GM23338 (cell line): ENCODE data around the gene CTNNA2. TPM values are rescaled to one million over a fixed set of nuclear protein-coding genes. Genes with fewer than 3 reads are reported as not detected.

Experiments used
- ATAC-seq: fragments of 200-7000 bp; cut with Tn5 transposase; 3 replicates; pipeline ENCODE4 v1.9.1; 2020
- DNase-seq: peaks from one replicate; pipeline ENCODE4 v3.0.0-alpha.2; 2015; ENCODE audit warnings: low spot score
- H2AFZ ChIP-seq: fragments of 200-600 bp; sonication (generic); 2 replicates; pipeline ENCODE4 v1.8.0; 2016; ENCODE audit warnings: antibody characterized with exemption, mild to moderate bottlenecking, moderate library complexity
- H3F3A ChIP-seq: fragments of 200-600 bp; sonication (generic); replicated peaks from 2 replicates; pipeline ENCODE4 v1.8.0; 2017; ENCODE audit warnings: antibody characterized with exemption, mixed run types, low read depth
- H3K27ac ChIP-seq: fragments of 200-600 bp; sonication (generic); 2 replicates; pipeline ENCODE4 v1.6.1; 2016; ENCODE audit warnings: low read depth
- H3K27me3 ChIP-seq: fragments of 200-600 bp; sonication (generic); 2 replicates; pipeline ENCODE4 v1.8.0; 2016; ENCODE audit warnings: mild to moderate bottlenecking, mixed run types, moderate library complexity; ENCODE audit not compliant: insufficient read depth
- H3K36me3 ChIP-seq: fragments of 200-600 bp; sonication (generic); 2 replicates; pipeline ENCODE4 v1.8.0; 2016; ENCODE audit warnings: mild to moderate bottlenecking; ENCODE audit not compliant: insufficient read depth
- H3K4me1 ChIP-seq: fragments of 200-600 bp; sonication (generic); 2 replicates; pipeline ENCODE4 v1.8.0; 2016; ENCODE audit warnings: mild to moderate bottlenecking, moderate library complexity; ENCODE audit not compliant: insufficient read depth
- H3K4me2 ChIP-seq: fragments of 200-600 bp; sonication (generic); 2 replicates; pipeline ENCODE4 v1.7.1; 2017; ENCODE audit warnings: mixed run types
- H3K4me3 ChIP-seq: fragments of 200-600 bp; sonication (generic); 2 replicates; pipeline ENCODE4 v1.6.1; 2016; ENCODE audit warnings: mixed run types
- H3K79me2 ChIP-seq: fragments of 200-600 bp; sonication (generic); replicated peaks from 2 replicates; pipeline ENCODE4 v1.8.0; 2017; ENCODE audit warnings: mild to moderate bottlenecking; ENCODE audit not compliant: insufficient read depth
- H3K9me2 ChIP-seq: fragments of 200-600 bp; sonication (generic); 2 replicates; pipeline ENCODE4 v1.8.0; 2017; ENCODE audit not compliant: insufficient read depth
- H4K20me1 ChIP-seq: fragments of 200-600 bp; sonication (generic); replicated peaks from 2 replicates; pipeline ENCODE4 v1.8.0; 2017; ENCODE audit warnings: mild to moderate bottlenecking; ENCODE audit not compliant: insufficient read depth
- H3K27ac Mint-ChIP-seq: 2 replicates; pipeline ENCODE4 v1.8.0; 2020; ENCODE audit warnings: inconsistent platforms, mild to moderate bottlenecking, moderate library complexity, mixed read lengths
- H3K27me3 Mint-ChIP-seq: 3 replicates; pipeline ENCODE4 v1.8.0; 2022; ENCODE audit warnings: low read depth, mild to moderate bottlenecking, moderate library complexity, mixed read lengths, inconsistent platforms; ENCODE audit not compliant: insufficient read depth, poor library complexity
- H3K36me3 Mint-ChIP-seq: 3 replicates; pipeline ENCODE4 v1.8.0; 2021; ENCODE audit warnings: low read depth, mild to moderate bottlenecking, inconsistent platforms, moderate library complexity, mixed read lengths
- H3K4me1 Mint-ChIP-seq: 3 replicates; pipeline ENCODE4 v1.8.0; 2020; ENCODE audit warnings: mild to moderate bottlenecking, inconsistent platforms, mixed read lengths
- H3K4me3 Mint-ChIP-seq: 3 replicates; pipeline ENCODE4 v1.8.0; 2021; ENCODE audit warnings: moderate library complexity, mild to moderate bottlenecking, inconsistent platforms, mixed read lengths
- H3K9me3 Mint-ChIP-seq: 3 replicates; pipeline ENCODE4 v1.8.0; 2020; ENCODE audit warnings: moderate library complexity, mild to moderate bottlenecking, inconsistent platforms, mixed read lengths
- CREB1 ChIP-seq: fragments of 250-450 bp; sonication (Bioruptor Pico); IDR thresholded peaks from 2 replicates; pipeline ENCODE4 v1.5.0; 2020; ENCODE audit warnings: low read depth, mild to moderate bottlenecking, moderate library complexity
- JUNB ChIP-seq: IDR thresholded peaks from one replicate; pipeline ENCODE4 v1.6.1; 2016; ENCODE audit warnings: antibody characterized with exemption; ENCODE audit not compliant: unreplicated experiment
- NANOG ChIP-seq: IDR thresholded peaks from 2 replicates; pipeline ENCODE4 v1.6.1; 2016; ENCODE audit warnings: antibody characterized with exemption, borderline replicate concordance
- STAT1 ChIP-seq: IDR thresholded peaks from one replicate; pipeline ENCODE4 v1.6.1; 2016; ENCODE audit warnings: antibody characterized with exemption; ENCODE audit not compliant: unreplicated experiment
- ZNF114 ChIP-seq: fragments of 250-450 bp; sonication (Bioruptor Pico); IDR thresholded peaks from 2 replicates; pipeline ENCODE4 v1.5.0; 2020; ENCODE audit warnings: mild to moderate bottlenecking, moderate library complexity
- ZNF462 ChIP-seq: fragments of 250-450 bp; sonication (Bioruptor Pico); IDR thresholded peaks from 2 replicates; pipeline ENCODE4 v1.5.0; 2020; ENCODE audit warnings: mild to moderate bottlenecking, moderate library complexity
- polyA plus RNA-seq: library from polyadenylated mRNA; unstranded; fragments of >200 nt; fragmentation: Nextera tagmentation; extraction: Ambion mirVana; gene quantifications from 2 replicates; pipeline ENCODE4 v1.2.1, GENCODE V29; 2016
- total RNA-seq: library from RNA; depleted of rRNA; stranded (reverse); fragments of >200 nt; shearing (Covaris generic); gene quantifications from 2 replicates; pipeline ENCODE4 v1.2.3, GENCODE V29; 2014

The CTNNA2 gene
- total and polyA plus RNA-seq, 2 experiments from 2014 or later: 6.4 to 15.6 TPM

DNA sequence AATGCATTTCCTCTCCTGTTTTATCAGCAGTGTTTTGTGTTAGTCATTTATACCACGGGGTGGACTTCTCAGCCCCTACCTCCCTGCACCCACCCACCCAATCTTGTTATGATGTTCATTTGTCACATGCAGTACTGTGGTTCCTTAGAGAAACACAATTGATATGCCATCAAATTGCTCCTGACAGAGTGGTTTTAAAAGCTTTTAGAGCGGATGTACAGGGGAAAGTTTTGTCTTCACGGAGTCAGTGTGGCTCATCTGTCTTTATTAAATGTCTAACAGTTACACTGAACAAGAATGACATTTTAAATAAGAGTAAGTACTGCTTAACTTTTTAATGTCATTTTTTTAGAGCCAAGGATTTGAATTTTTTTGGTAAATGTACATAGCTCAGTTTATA lies 634.8 kb downstream of the CTNNA2 start:
- TF ChIP-seq CREB1 (no peak), JUNB (no peak), ZNF462 (no peak)
- Mint-ChIP-seq H3K9me3 (no peaks in the 10 kb centered on the region; the same call in 2 of the 3 replicates), H3K4me3 (no peak overlapping the region), H3K27ac (no peak overlapping the region), H3K4me1 (no peaks in the 10 kb centered on the region; the same call in 2 of the 3 replicates), H3K36me3 (no peaks in the 10 kb centered on the region), H3K27me3 (peaks cover 4% of the 10 kb centered on the region)
- Histone ChIP-seq H3F3A (no peaks in the 10 kb centered on the region), H3K4me1 (no peaks in the 10 kb centered on the region), H3K9me2 (peaks cover 12% of the 10 kb centered on the region), H3K4me3 (no peak overlapping the region), H4K20me1 (no peaks in the 10 kb centered on the region), H2AFZ (no peak overlapping the region), H3K36me3 (no peaks in the 10 kb centered on the region), H3K79me2 (no peaks in the 10 kb centered on the region), H3K4me2 (no peak overlapping the region), H3K27me3 (no peaks in the 10 kb centered on the region), H3K27ac (no peak overlapping the region)
- no peak for DNase-seq
- ATAC-seq: no peak

DNA sequence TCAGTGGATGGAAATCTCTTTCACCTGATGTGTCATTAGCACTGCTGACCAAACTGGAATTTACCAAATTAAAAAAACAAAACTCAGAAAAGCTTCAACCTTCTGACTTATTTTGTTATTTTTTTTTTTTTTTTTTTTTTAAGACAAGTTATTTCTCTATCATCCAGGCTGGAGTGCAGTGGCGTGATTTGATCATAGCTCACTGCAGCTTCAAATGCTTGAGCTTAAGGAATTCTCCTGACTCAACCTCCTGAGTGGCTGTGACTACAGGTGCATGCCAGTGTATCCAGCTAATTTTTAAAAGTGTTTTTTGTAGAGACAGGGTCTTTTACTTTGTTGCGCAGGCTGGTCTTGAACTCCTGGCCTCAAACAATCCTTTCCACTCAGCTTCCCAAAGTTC lies 636.1 kb downstream of the CTNNA2 start:
- Mint-ChIP-seq H3K9me3 (no peaks in the 10 kb centered on the region; the same call in 2 of the 3 replicates), H3K4me3 (no peak overlapping the region), H3K4me1 (no peaks in the 10 kb centered on the region; the same call in 2 of the 3 replicates), H3K27me3 (peaks cover 4% of the 10 kb centered on the region), H3K36me3 (no peaks in the 10 kb centered on the region), H3K27ac (no peak overlapping the region)
- Histone ChIP-seq H3K4me3 (no peak overlapping the region), H4K20me1 (no peaks in the 10 kb centered on the region), H3K27me3 (no peaks in the 10 kb centered on the region), H3K79me2 (no peaks in the 10 kb centered on the region), H3K4me2 (no peak overlapping the region), H3K4me1 (no peaks in the 10 kb centered on the region), H2AFZ (no peak overlapping the region), H3K36me3 (no peaks in the 10 kb centered on the region), H3K27ac (no peak overlapping the region), H3K9me2 (peaks cover 10% of the 10 kb centered on the region), H3F3A (no peaks in the 10 kb centered on the region)
- DNase-seq: no peak
- no peak for TF ChIP-seq NANOG
- no peak for TF ChIP-seq STAT1
- no peak for TF ChIP-seq ZNF114 (CRISPR knock-in tag)
- ATAC-seq: no peak
